ENCODE results near the gene ARMC9. TPM values are rescaled to one million over a fixed set of nuclear protein-coding genes. Genes with fewer than 3 reads are reported as not detected.

ARMC9 gene
- polyA plus RNA-seq, 4 donors, result 0.67 to 10.6 (median 3.5) TPM

DNA sequence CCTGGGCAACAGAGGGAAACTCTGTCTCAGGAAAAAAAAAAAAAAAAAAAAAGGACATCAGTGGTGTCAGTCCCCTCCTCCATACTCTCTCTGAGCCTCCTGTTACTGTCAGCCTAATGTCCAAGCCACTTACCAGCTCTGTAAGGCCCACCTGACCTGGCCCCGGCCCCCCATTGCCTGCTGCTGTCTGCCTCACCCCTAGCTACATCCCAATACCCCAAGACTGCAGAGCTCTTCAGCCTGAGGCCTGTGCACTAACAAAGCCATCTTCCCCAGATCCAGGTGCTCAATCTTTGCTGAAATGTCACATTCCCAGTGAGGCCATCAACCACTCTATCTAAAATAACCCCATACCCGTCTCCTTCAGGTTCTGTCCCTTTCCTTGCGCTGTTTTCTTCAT lies 5.7 kb downstream of the ARMC9 start:
- 90 to 94% (median 92%) methylated on average over 3 of the region's 3 CpGs for WGBS, 3 donors

GRCh38 chr2:231204581-231204980 lies 6.2 kb downstream of the ARMC9 start:
- Histone ChIP-seq H3K27ac (ENCODE audit: low read depth in 1 of 3, low read length in 2 of 3) (no peak overlapping the region), H3K27me3 (ENCODE audit: control insufficient read depth in 3 of 3, insufficient read depth in 3 of 3, low read length in 3 of 3) (no peaks in the 10 kb centered on the region), H3K36me3 (ENCODE audit: control insufficient read depth in 3 of 3, insufficient read depth in 2 of 3, low read depth in 1 of 3, low read length in 3 of 3) (peaks cover 0 to 18% (median 0%) of the 10 kb centered on the region in 3 donors), H3K4me1 (ENCODE audit: control insufficient read depth in 3 of 3, insufficient read depth in 2 of 3, low read depth in 1 of 3, low read length in 2 of 3) (no peaks in the 10 kb centered on the region), H3K9me3 (ENCODE audit: control insufficient read depth in 2 of 2, insufficient read depth in 1 of 2, low read depth in 1 of 2, low read length in 1 of 2) (no peaks in the 10 kb centered on the region), H3K4me3 (ENCODE audit: low read depth in 1 of 3, low read length in 3 of 3) (no peak overlapping the region)
- FAIRE-seq (no peak), DNase-seq (no peak)
- 77 to 83% (median 83%) methylated on average over 5 of the region's 5 CpGs for WGBS, 3 donors

More for the DNA sequence above, 5.7 kb downstream of the ARMC9 start:
- Histone ChIP-seq H3K27ac (ENCODE audit: low read depth in 1 of 3, low read length in 2 of 3) (no peak overlapping the region), H3K9me3 (ENCODE audit: control insufficient read depth in 2 of 2, insufficient read depth in 1 of 2, low read depth in 1 of 2, low read length in 1 of 2) (no peaks in the 10 kb centered on the region), H3K27me3 (ENCODE audit: control insufficient read depth in 3 of 3, insufficient read depth in 3 of 3, low read length in 3 of 3) (no peaks in the 10 kb centered on the region), H3K36me3 (ENCODE audit: control insufficient read depth in 3 of 3, insufficient read depth in 2 of 3, low read depth in 1 of 3, low read length in 3 of 3) (peaks cover 0 to 18% (median 0%) of the 10 kb centered on the region in 3 donors), H3K4me1 (ENCODE audit: control insufficient read depth in 3 of 3, insufficient read depth in 2 of 3, low read depth in 1 of 3, low read length in 2 of 3) (peaks cover 0 to 3% (median 2%) of the 10 kb centered on the region in 3 donors), H3K4me3 (ENCODE audit: low read depth in 1 of 3, low read length in 3 of 3) (no peak overlapping the region)
- no peak for DNase-seq
- no peak for FAIRE-seq

DNA sequence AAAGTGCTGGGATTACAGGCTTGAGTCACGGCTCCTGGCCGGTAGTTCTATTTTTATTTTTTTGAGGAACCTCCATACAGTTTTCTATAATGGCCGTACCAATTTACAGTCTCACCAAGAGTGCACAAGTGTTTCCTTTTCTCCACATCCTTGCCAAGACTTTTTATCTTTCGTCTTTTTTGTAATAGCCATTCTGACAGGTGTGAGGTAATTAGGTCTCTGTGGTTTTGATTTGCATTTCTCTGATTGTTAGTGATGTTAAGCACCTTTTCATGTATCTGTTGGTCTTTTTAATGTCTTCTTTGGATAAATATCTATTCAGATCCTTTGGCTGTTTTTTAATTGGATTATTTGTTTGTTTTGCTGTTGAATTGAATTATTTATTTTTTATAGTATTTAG lies 9.3 kb downstream of the ARMC9 start:
- no peak overlapping the region for H3K27ac ChIP-seq (ENCODE audit: low read depth in 1 of 3, low read length in 2 of 3)
- no peak for FAIRE-seq

GRCh38 chr2:231210782-231211181 lies 12.4 kb downstream of the ARMC9 start:
- Histone ChIP-seq H3K4me1 (ENCODE audit: control insufficient read depth in 3 of 3, insufficient read depth in 2 of 3, low read depth in 1 of 3, low read length in 2 of 3) (no peaks in the 10 kb centered on the region), H3K36me3 (ENCODE audit: control insufficient read depth in 3 of 3, insufficient read depth in 2 of 3, low read depth in 1 of 3, low read length in 3 of 3) (peaks cover 0 to 36% (median 3%) of the 10 kb centered on the region in 3 donors), H3K9me3 (ENCODE audit: control insufficient read depth in 2 of 2, insufficient read depth in 1 of 2, low read depth in 1 of 2, low read length in 1 of 2) (no peaks in the 10 kb centered on the region), H3K27ac (ENCODE audit: low read depth in 1 of 3, low read length in 2 of 3) (no peak overlapping the region), H3K4me3 (ENCODE audit: low read depth in 1 of 3, low read length in 3 of 3) (no peak overlapping the region), H3K27me3 (ENCODE audit: control insufficient read depth in 3 of 3, insufficient read depth in 3 of 3, low read length in 3 of 3) (no peaks in the 10 kb centered on the region)
- 87 to 93% (median 92%) methylated on average over 3 of the region's 3 CpGs for WGBS, 3 donors
- FAIRE-seq, result no peak
- DNase-seq, result no peak

More for the DNA sequence above, 9.3 kb downstream of the ARMC9 start:
- H3K4me3 ChIP-seq (ENCODE audit: low read depth in 1 of 3, low read length in 3 of 3), result no peak overlapping the region
- DNase-seq, result no peak
- H3K9me3 ChIP-seq (ENCODE audit: control insufficient read depth in 2 of 2, insufficient read depth in 1 of 2, low read depth in 1 of 2, low read length in 1 of 2), result no peaks in the 10 kb centered on the region
- peaks cover 0 to 23% (median 0%) of the 10 kb centered on the region in 3 donors for H3K36me3 ChIP-seq (ENCODE audit: control insufficient read depth in 3 of 3, insufficient read depth in 2 of 3, low read depth in 1 of 3, low read length in 3 of 3)
- H3K4me1 ChIP-seq (ENCODE audit: control insufficient read depth in 3 of 3, insufficient read depth in 2 of 3, low read depth in 1 of 3, low read length in 2 of 3), result no peaks in the 10 kb centered on the region
- 74 to 84% (median 82%) methylated on average over 4 of the region's 4 CpGs for WGBS, 3 donors
- H3K27me3 ChIP-seq (ENCODE audit: control insufficient read depth in 3 of 3, insufficient read depth in 3 of 3, low read length in 3 of 3), result no peaks in the 10 kb centered on the region

DNA sequence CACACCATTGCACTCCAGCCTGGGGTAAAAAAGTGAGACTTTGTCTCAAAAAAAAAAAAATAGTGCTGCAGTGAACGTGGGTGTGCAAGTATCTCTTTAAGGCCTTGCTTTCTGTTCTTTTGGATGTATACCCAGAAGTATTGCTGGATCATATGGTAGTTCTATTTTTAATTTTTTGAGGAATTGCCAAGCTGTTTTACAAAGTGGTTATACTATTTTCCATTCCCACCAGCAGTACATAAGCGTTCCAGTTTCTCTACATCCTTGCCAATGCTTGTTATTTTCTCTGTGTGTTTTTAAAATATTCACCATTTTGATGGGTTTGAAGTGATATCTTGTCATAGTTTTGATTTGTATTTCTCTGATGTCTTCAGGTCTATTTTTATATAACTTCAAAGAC lies 13.1 kb downstream of the ARMC9 start:
- Histone ChIP-seq H3K27ac (ENCODE audit: low read depth in 1 of 3, low read length in 2 of 3) (no peak overlapping the region), H3K27me3 (ENCODE audit: control insufficient read depth in 3 of 3, insufficient read depth in 3 of 3, low read length in 3 of 3) (no peaks in the 10 kb centered on the region), H3K4me3 (ENCODE audit: low read depth in 1 of 3, low read length in 3 of 3) (no peak overlapping the region), H3K9me3 (ENCODE audit: control insufficient read depth in 2 of 2, insufficient read depth in 1 of 2, low read depth in 1 of 2, low read length in 1 of 2) (no peaks in the 10 kb centered on the region), H3K36me3 (ENCODE audit: control insufficient read depth in 3 of 3, insufficient read depth in 2 of 3, low read depth in 1 of 3, low read length in 3 of 3) (peaks cover 0 to 37% (median 3%) of the 10 kb centered on the region in 3 donors), H3K4me1 (ENCODE audit: control insufficient read depth in 3 of 3, insufficient read depth in 2 of 3, low read depth in 1 of 3, low read length in 2 of 3) (no peaks in the 10 kb centered on the region)
- DNase-seq (no peak), FAIRE-seq (no peak)
- 61 to 86% (median 84%) methylated on average over 2 of the region's 2 CpGs for WGBS, 3 donors

- no peaks in the 10 kb centered on the region for H3K9me3 ChIP-seq (ENCODE audit: control insufficient read depth in 2 of 2, insufficient read depth in 1 of 2, low read depth in 1 of 2, low read length in 1 of 2)
- H3K36me3 ChIP-seq (ENCODE audit: control insufficient read depth in 3 of 3, insufficient read depth in 2 of 3, low read depth in 1 of 3, low read length in 3 of 3), result peaks cover 0 to 40% (median 3%) of the 10 kb centered on the region in 3 donors
- H3K27me3 ChIP-seq (ENCODE audit: control insufficient read depth in 3 of 3, insufficient read depth in 3 of 3, low read length in 3 of 3), result no peaks in the 10 kb centered on the region
- FAIRE-seq (no peak), DNase-seq (no peak)
- no peaks in the 10 kb centered on the region for H3K4me1 ChIP-seq (ENCODE audit: control insufficient read depth in 3 of 3, insufficient read depth in 2 of 3, low read depth in 1 of 3, low read length in 2 of 3)
- no peak overlapping the region for H3K4me3 ChIP-seq (ENCODE audit: low read depth in 1 of 3, low read length in 3 of 3)
- H3K27ac ChIP-seq (ENCODE audit: low read depth in 1 of 3, low read length in 2 of 3), result no peak overlapping the region
- 88 to 93% (median 90%) methylated on average over 6 of the region's 6 CpGs for WGBS, 3 donors
These were observed 14.0 kb downstream of the ARMC9 start for GRCh38 chr2:231212329-231212845.

DNA sequence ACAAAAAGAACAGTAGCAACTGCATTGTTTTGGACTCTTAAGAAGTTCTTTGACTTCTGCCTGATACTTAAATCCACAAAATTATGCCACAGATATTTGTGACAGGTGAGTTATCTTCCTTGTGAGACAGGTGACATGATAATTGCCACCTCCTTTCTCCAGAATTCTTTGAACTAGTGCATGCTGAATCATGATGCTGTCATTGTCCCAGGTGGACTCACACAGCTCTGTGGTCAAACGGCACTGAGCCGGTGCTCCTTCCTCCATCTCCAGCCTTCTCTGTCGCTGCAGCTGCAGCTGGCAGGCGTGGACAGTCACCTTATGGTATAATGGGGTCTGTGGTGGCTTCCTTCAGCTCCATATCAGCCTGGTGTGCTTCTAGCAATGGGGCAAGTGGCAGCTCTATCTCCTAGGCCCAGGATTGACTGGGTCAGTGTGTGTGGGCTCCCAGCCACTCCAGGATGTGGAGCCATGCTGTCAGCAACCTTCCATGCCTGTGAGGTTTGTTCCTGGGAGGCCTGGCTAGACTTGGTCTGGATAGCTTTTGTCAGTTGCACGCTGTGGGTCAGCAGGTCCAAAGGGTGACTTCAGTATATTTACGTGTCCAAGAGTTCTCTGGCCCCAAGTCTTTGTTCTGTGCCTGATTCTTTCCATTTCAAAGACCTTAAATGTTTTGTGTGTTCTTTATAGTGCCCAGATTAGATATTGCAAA lies 15.7 kb downstream of the ARMC9 start:
- 80 to 90% (median 85%) methylated on average over 6 of the region's 6 CpGs for WGBS, 3 donors
- Histone ChIP-seq H3K4me3 (ENCODE audit: low read depth in 1 of 3, low read length in 3 of 3) (no peak overlapping the region), H3K27ac (ENCODE audit: low read depth in 1 of 3, low read length in 2 of 3) (no peak overlapping the region), H3K4me1 (ENCODE audit: control insufficient read depth in 3 of 3, insufficient read depth in 2 of 3, low read depth in 1 of 3, low read length in 2 of 3) (no peaks in the 10 kb centered on the region), H3K27me3 (ENCODE audit: control insufficient read depth in 3 of 3, insufficient read depth in 3 of 3, low read length in 3 of 3) (no peaks in the 10 kb centered on the region), H3K36me3 (ENCODE audit: control insufficient read depth in 3 of 3, insufficient read depth in 2 of 3, low read depth in 1 of 3, low read length in 3 of 3) (peaks cover 0 to 37% (median 3%) of the 10 kb centered on the region in 3 donors), H3K9me3 (ENCODE audit: control insufficient read depth in 2 of 2, insufficient read depth in 1 of 2, low read depth in 1 of 2, low read length in 1 of 2) (no peaks in the 10 kb centered on the region)
- FAIRE-seq (no peak), DNase-seq (no peak)

GRCh38 chr2:231218366-231218765 lies 19.9 kb downstream of the ARMC9 start:
- Histone ChIP-seq H3K4me1 (ENCODE audit: control insufficient read depth in 3 of 3, insufficient read depth in 2 of 3, low read depth in 1 of 3, low read length in 2 of 3) (no peaks in the 10 kb centered on the region), H3K36me3 (ENCODE audit: control insufficient read depth in 3 of 3, insufficient read depth in 2 of 3, low read depth in 1 of 3, low read length in 3 of 3) (peaks cover 0 to 33% (median 3%) of the 10 kb centered on the region in 3 donors), H3K9me3 (ENCODE audit: control insufficient read depth in 2 of 2, insufficient read depth in 1 of 2, low read depth in 1 of 2, low read length in 1 of 2) (no peaks in the 10 kb centered on the region), H3K27ac (ENCODE audit: low read depth in 1 of 3, low read length in 2 of 3) (no peak overlapping the region), H3K27me3 (ENCODE audit: control insufficient read depth in 3 of 3, insufficient read depth in 3 of 3, low read length in 3 of 3) (no peaks in the 10 kb centered on the region), H3K4me3 (ENCODE audit: low read depth in 1 of 3, low read length in 3 of 3) (no peak overlapping the region)
- 69 to 85% (median 81%) methylated on average over 3 of the region's 3 CpGs for WGBS, 3 donors
- FAIRE-seq (no peak), DNase-seq (no peak)
